HepG2 (cell line): ENCODE results near the gene PTPN14. TPM values are rescaled to one million over a fixed set of nuclear protein-coding genes. Genes with fewer than 3 reads are reported as not detected.

Source experiments
- ARNT ChIP-seq: fragments of 450-650 bp; IDR thresholded peaks from 2 replicates; pipeline ENCODE4 v1.6.1; 2017
- ARNTL ChIP-seq: sonication (generic); formaldehyde crosslinking; IDR thresholded peaks from 2 replicates; pipeline ENCODE4 v1.4.0; 2020; ENCODE audit warnings: mild to moderate bottlenecking, missing genetic modification reagents
- ASH2L ChIP-seq: fragments of 300-600, 200-600 bp; sonication (generic); IDR thresholded peaks from 2 replicates; pipeline ENCODE4 v1.7.0; 2017; ENCODE audit warnings: low read depth, mild to moderate bottlenecking, moderate library complexity, mixed read lengths, low read length; ENCODE audit not compliant: insufficient read length
- ATF4 ChIP-seq, 2 experiments: fragments of 450-650 bp in 1 of 2; sonication (generic) in 1 of 2; formaldehyde crosslinking; IDR thresholded peaks; 2 replicates each; pipeline versions ENCODE4 v1.5.0 to v1.8.0; 2020 to 2022; ENCODE audit warnings: mild to moderate bottlenecking in 1 of 2, missing genetic modification reagents in 1 of 2
- CC2D1A ChIP-seq: sonication (generic); formaldehyde crosslinking; IDR thresholded peaks from 2 replicates; pipeline ENCODE4 v1.8.1; 2023; ENCODE audit warnings: mild to moderate bottlenecking, missing genetic modification reagents
- E2F2 ChIP-seq: sonication (generic); formaldehyde crosslinking; IDR thresholded peaks from 2 replicates; pipeline ENCODE4 v1.4.0; 2020; ENCODE audit warnings: missing genetic modification reagents, borderline replicate concordance
- FOXA3 ChIP-seq: IDR thresholded peaks from 2 replicates; pipeline ENCODE4 v1.6.1; 2016; ENCODE audit warnings: missing genetic modification reagents, missing compliant biosample characterization
- GRHL1 ChIP-seq: sonication (generic); formaldehyde crosslinking; conservative IDR thresholded peaks from 2 replicates; pipeline ENCODE4 v1.8.0; 2022; ENCODE audit warnings: missing genetic modification reagents
- HNRNPUL1 ChIP-seq: fragments of 200-400 bp; formaldehyde crosslinking; IDR thresholded peaks from 2 replicates; pipeline ENCODE4 v1.6.1; 2017; ENCODE audit warnings: low read depth, mild to moderate bottlenecking, low read length, moderate library complexity
- MED1 ChIP-seq: sonication (generic); formaldehyde crosslinking; IDR thresholded peaks from 2 replicates; pipeline ENCODE4 v1.4.0; 2020; ENCODE audit warnings: missing genetic modification reagents
- MEF2D ChIP-seq: sonication (generic); formaldehyde crosslinking; IDR thresholded peaks from 2 replicates; pipeline ENCODE4 v1.5.1; 2020; ENCODE audit warnings: mild to moderate bottlenecking, missing genetic modification reagents
- MLLT10 ChIP-seq: sonication (generic); formaldehyde crosslinking; IDR thresholded peaks from 2 replicates; pipeline ENCODE4 v1.4.0; 2020; ENCODE audit warnings: missing genetic modification reagents
- MTF1 ChIP-seq: sonication (generic); formaldehyde crosslinking; IDR thresholded peaks from 2 replicates; pipeline ENCODE4 v1.5.0; 2020; ENCODE audit warnings: missing genetic modification reagents
- NFKBIZ ChIP-seq: IDR thresholded peaks from 2 replicates; pipeline ENCODE4 v1.6.1; 2018; ENCODE audit warnings: missing genetic modification reagents, missing compliant biosample characterization
- POGZ ChIP-seq: sonication (generic); formaldehyde crosslinking; IDR thresholded peaks from 2 replicates; pipeline ENCODE4 v1.4.0; 2020; ENCODE audit warnings: mild to moderate bottlenecking, missing genetic modification reagents
- POLR2A ChIP-seq, 2 experiments: IDR thresholded peaks; 2 replicates each; pipeline ENCODE4 v1.6.1; 2011; ENCODE audit warnings: low read depth in 2 of 2, low read length in 2 of 2, mild to moderate bottlenecking in 1 of 2, moderate library complexity in 1 of 2; ENCODE audit not compliant: insufficient read depth in 1 of 2
- RBAK ChIP-seq: sonication (generic); formaldehyde crosslinking; IDR thresholded peaks from 2 replicates; pipeline ENCODE4 v1.5.1; 2020; ENCODE audit warnings: mild to moderate bottlenecking, missing genetic modification reagents
- RBM22 ChIP-seq: fragments of 200-400 bp; formaldehyde crosslinking; optimal IDR thresholded peaks from 2 replicates; pipeline ENCODE3; 2017; ENCODE audit warnings: mild to moderate bottlenecking, low read length, moderate library complexity
- RFX3 ChIP-seq: IDR thresholded peaks from 2 replicates; pipeline ENCODE4 v1.6.1; 2016; ENCODE audit warnings: missing biosample characterization, missing genetic modification reagents
- SOX13 ChIP-seq, 3 experiments: fragments of 450-650 bp in 1 of 3; sonication (generic) in 1 of 3; formaldehyde crosslinking in 1 of 3; IDR thresholded peaks in 2 of 3; conservative IDR thresholded peaks in 1 of 3; 2 replicates each; pipeline versions ENCODE4 v1.5.0 to v1.6.1; 2016 to 2020; ENCODE audit warnings: antibody characterized with exemption in 1 of 3, mild to moderate bottlenecking in 1 of 3, missing compliant biosample characterization in 1 of 3, missing genetic modification reagents in 1 of 3, moderate library complexity in 1 of 3
- ZFP62 ChIP-seq: sonication (generic); formaldehyde crosslinking; IDR thresholded peaks from 2 replicates; pipeline ENCODE4 v1.4.0; 2020; ENCODE audit warnings: missing genetic modification reagents
- ZMAT5 ChIP-seq: sonication (generic); formaldehyde crosslinking; IDR thresholded peaks from 2 replicates; pipeline ENCODE4 v1.5.0; 2020; ENCODE audit warnings: mild to moderate bottlenecking, low read depth, missing genetic modification reagents, borderline replicate concordance
- ZNF138 ChIP-seq: sonication (generic); formaldehyde crosslinking; IDR thresholded peaks from 2 replicates; pipeline ENCODE4 v1.5.0; 2020; ENCODE audit warnings: mild to moderate bottlenecking, low read depth, missing genetic modification reagents
- ZNF143 ChIP-seq: sonication (generic); formaldehyde crosslinking; IDR thresholded peaks from 2 replicates; pipeline ENCODE4 v1.4.0; 2020; ENCODE audit warnings: missing genetic modification reagents
- ZNF24 ChIP-seq: fragments of 450-650 bp; IDR thresholded peaks from 2 replicates; pipeline ENCODE4 v1.6.1; 2017; ENCODE audit warnings: antibody characterized with exemption, mild to moderate bottlenecking
- ZNF605 ChIP-seq: sonication (generic); formaldehyde crosslinking; IDR thresholded peaks from 2 replicates; pipeline ENCODE4 v1.8.0; 2022; ENCODE audit warnings: mild to moderate bottlenecking, missing genetic modification reagents
- ZNF615 ChIP-seq: sonication (generic); formaldehyde crosslinking; IDR thresholded peaks from 2 replicates; pipeline ENCODE4 v1.5.0; 2020; ENCODE audit warnings: mild to moderate bottlenecking, missing genetic modification reagents, borderline replicate concordance
- ZNF790 ChIP-seq: sonication (generic); formaldehyde crosslinking; IDR thresholded peaks from 2 replicates; pipeline ENCODE4 v1.8.0; 2022; ENCODE audit warnings: missing genetic modification reagents, mild to moderate bottlenecking, borderline replicate concordance
- polyA plus RNA-seq, 8 experiments: library from polyadenylated mRNA; depleted of rRNA in 3 of 8; stranded (reverse) in 7 of 8; unstranded in 1 of 8; fragments of >200 nt; fragmentation: Illumina TruSeq in 4 of 8; extraction: Trizol in 4 of 8; gene quantifications; 2 replicates each; pipeline versions ENCODE4 v1.2.1 to v1.2.3, GENCODE V29; 2011 to 2016; ENCODE audit warnings: low read depth in 4 of 8, missing spikeins in 1 of 8, mixed read lengths in 1 of 8; ENCODE audit not compliant: insufficient read depth in 1 of 8
- total RNA-seq, 5 experiments: library from RNA; depleted of rRNA; stranded (reverse); fragments of >200 nt; fragmentation: Illumina TruSeq; extraction: Trizol; gene quantifications; 2 replicates each; pipeline ENCODE4 v1.2.3, GENCODE V29; 2016; ENCODE audit warnings: low read depth in 1 of 5

PTPN14 gene
- total and polyA plus RNA-seq, 2 of the 13 experiments (the other 11 are each of a cell fraction or from before 2014, with no cell fraction given): 3.9 to 4.7 TPM

- TF ChIP-seq RBAK (CRISPR knock-in tag) (no peak), RFX3 (CRISPR knock-in tag) (peak; percentile 50; the same call in 1 of the 2 replicates), ZMAT5 (CRISPR knock-in tag) (no peak), CC2D1A (CRISPR knock-in tag) (no peak), GRHL1 (CRISPR knock-in tag) (no peak), ATF4 (CRISPR knock-in tag; IDR thresholded peaks at IDR 0.05) (no peak), ZFP62 (no peak), POLR2A (IDR thresholded peaks at IDR 0.05; ENCODE audit: insufficient read depth in 1 of 2, low read depth in 2 of 2, low read length in 2 of 2) (0 out of 4 replicates have a peak, but pooled peaks of 1 of the 2 experiments have one; percentile 20), NFKBIZ (CRISPR knock-in tag) (no peak), FOXA3 (CRISPR knock-in tag) (peak; percentile 45; the same call in 1 of the 2 replicates), ZNF615 (CRISPR knock-in tag) (no peak), MEF2D (CRISPR knock-in tag) (no peak), ZNF138 (CRISPR knock-in tag) (no peak), MLLT10 (CRISPR knock-in tag) (no peak), ZNF24 (no peak), ARNT (no peak), SOX13 (IDR thresholded peaks at IDR 0.05) (no peak), SOX13 (CRISPR knock-in tag; conservative IDR thresholded peaks at IDR 0.05 in 1 of 2, IDR thresholded peaks at IDR 0.05 in 1 of 2) (peak in 1 of 2 experiments; percentile 77; a peak in 2 of 4 replicates), ASH2L (peak; percentile 42), ZNF605 (CRISPR knock-in tag) (no peak), ZNF790 (CRISPR knock-in tag) (no peak), E2F2 (CRISPR knock-in tag) (no peak), POGZ (CRISPR knock-in tag) (peak; percentile 84), RBM22 (peak; percentile 72), MTF1 (CRISPR knock-in tag) (no peak), ZNF143 (CRISPR knock-in tag) (no peak), MED1 (peak; percentile 50; the same call in 1 of the 2 replicates), ARNTL (CRISPR knock-in tag) (no peak), HNRNPUL1 (no peak)
Measured at GRCh38 chr1:214318956-214319736, 232.3 kb downstream of the PTPN14 start (continued).
